Activated B cell treated with CpG ODN at 0.5 μM for 24 hours (primary cell): ENCODE results near the gene ABCG2. TPM values are rescaled to one million over a fixed set of nuclear protein-coding genes. Genes with fewer than 3 reads are reported as not detected.
"Not testable (repeated sequence)": the region's sequence is repeated elsewhere in the genome, so short reads cannot be mapped to it uniquely, and the experiment has no call there.

ENCODE experiments used
- ATAC-seq: fragments of 200-7000 bp; cut with Tn5 transposase; one replicate; pipeline ENCODE4 v1.10.0; 2021; ENCODE audit warnings: low read depth, mild to moderate bottlenecking, moderate library complexity
- CTCF ChIA-PET: fragments of 350-600 bp; sonication (Branson Sonifier 250); formaldehyde crosslinking; loops from one replicate; lab custom pipeline; 2021; ENCODE audit warnings: antibody characterized with exemption; lab: Charles Lee
- POLR2A ChIA-PET: fragments of 350-600 bp; sonication (Branson Sonifier 250); formaldehyde crosslinking; loops from one replicate; lab custom pipeline; 2021; ENCODE audit warnings: antibody characterized with exemption; lab: Charles Lee
- DNase-seq: peaks from one replicate; pipeline ENCODE4 v3.0.0; 2022
- H3K27ac Mint-ChIP-seq: one replicate; pipeline ENCODE4 v1.8.0; 2020; ENCODE audit warnings: mixed read lengths
- H3K27me3 Mint-ChIP-seq: one replicate; pipeline ENCODE4 v1.8.0; 2021; ENCODE audit warnings: mixed read lengths
- H3K36me3 Mint-ChIP-seq: one replicate; pipeline ENCODE4 v1.8.0; 2021; ENCODE audit warnings: low read depth, mixed read lengths
- H3K4me1 Mint-ChIP-seq: one replicate; pipeline ENCODE4 v1.8.0; 2021; ENCODE audit warnings: mixed read lengths
- H3K4me3 Mint-ChIP-seq: one replicate; pipeline ENCODE4 v1.8.0; 2020; ENCODE audit warnings: mild to moderate bottlenecking, mixed read lengths
- H3K9me3 Mint-ChIP-seq: one replicate; pipeline ENCODE4 v1.8.0; 2020; ENCODE audit warnings: mixed read lengths
- CTCF ChIP-seq: fragments of 200-600 bp; IDR thresholded peaks from one replicate; pipeline ENCODE4 v1.8.0; 2022; ENCODE audit warnings: antibody characterized with exemption, mild to moderate bottlenecking
- intact Hi-C: fragments of 100-400 bp; cut with micrococcal nuclease; formaldehyde crosslinking; loops from one replicate; pipeline ENCODE4 v1.15.1; 2024
- total RNA-seq: library from RNA; stranded (reverse); gene quantifications from 2 replicates; pipeline ENCODE4 v1.2.3, GENCODE V29; 2022

The ABCG2 gene
- total RNA-seq, 1 donor from 2014 or later, result 0.13 TPM

GRCh38 chr4:88135356-88135663 lies 23.1 kb downstream of the ABCG2 start:
- POLR2A ChIA-PET, result no interaction called here
- no peak for DNase-seq
- no peak overlapping the region for H3K27ac Mint-ChIP-seq
- TF ChIP-seq CTCF, result no peak
- H3K27me3 Mint-ChIP-seq, result peaks cover 2% of the 10 kb centered on the region
- CTCF ChIA-PET, result no interaction called here
- H3K4me3 Mint-ChIP-seq, result no peak overlapping the region
- intact Hi-C loops, result no loop called here
- H3K9me3 Mint-ChIP-seq, result no peaks in the 10 kb centered on the region
- no peak for ATAC-seq
- H3K36me3 Mint-ChIP-seq, result no peaks in the 10 kb centered on the region
- peaks cover 4% of the 10 kb centered on the region for H3K4me1 Mint-ChIP-seq

GRCh38 chr4:88134536-88135355 lies 23.7 kb downstream of the ABCG2 start:
- intact Hi-C loops, result no loop called here
- Mint-ChIP-seq H3K9me3 (no peaks in the 10 kb centered on the region), H3K36me3 (no peaks in the 10 kb centered on the region), H3K4me3 (no peak overlapping the region), H3K4me1 (peaks cover 4% of the 10 kb centered on the region), H3K27ac (no peak overlapping the region), H3K27me3 (peaks cover 2% of the 10 kb centered on the region)
- ChIA-PET CTCF (no interaction called here), POLR2A (no interaction called here)
- DNase-seq, result no peak
- no peak for TF ChIP-seq CTCF
- ATAC-seq, result no peak

GRCh38 chr4:88134111-88134510 lies 24.3 kb downstream of the ABCG2 start:
- Mint-ChIP-seq H3K4me3 (no peak overlapping the region), H3K27ac (no peak overlapping the region), H3K36me3 (no peaks in the 10 kb centered on the region), H3K9me3 (no peaks in the 10 kb centered on the region), H3K4me1 (peaks cover 4% of the 10 kb centered on the region), H3K27me3 (peaks cover 2% of the 10 kb centered on the region)
- ChIA-PET POLR2A (no interaction called here), CTCF (no interaction called here)
- TF ChIP-seq CTCF, result no peak
- no peak for ATAC-seq
- intact Hi-C loops, result no loop called here
- no peak for DNase-seq

- Mint-ChIP-seq H3K27me3 (peaks cover 2% of the 10 kb centered on the region), H3K36me3 (no peaks in the 10 kb centered on the region), H3K4me3 (no peak overlapping the region), H3K27ac (no peak overlapping the region), H3K4me1 (peaks cover 4% of the 10 kb centered on the region), H3K9me3 (no peaks in the 10 kb centered on the region)
- CTCF ChIA-PET, result no interaction called here
- DNase-seq (no peak), ATAC-seq (no peak)
- intact Hi-C loops, result no loop called here
- no peak for TF ChIP-seq CTCF
- POLR2A ChIA-PET, result no interaction called here
These were observed 27.7 kb downstream of the ABCG2 start for GRCh38 chr4:88130544-88131305.

- no peak for DNase-seq
- ChIA-PET CTCF (interaction anchor here (1.2 kb wide), 1 partner anchor 18 kb away, joined by 3 read pairs; no protein-coding TSS in a partner anchor), POLR2A (no interaction called here)
- H3K4me1 Mint-ChIP-seq, result peaks cover 4% of the 10 kb centered on the region
- H3K27ac Mint-ChIP-seq, result no peak overlapping the region
- no peak overlapping the region for H3K4me3 Mint-ChIP-seq
- no peak for TF ChIP-seq CTCF
- H3K27me3 Mint-ChIP-seq, result peaks cover 2% of the 10 kb centered on the region
- no peaks in the 10 kb centered on the region for H3K36me3 Mint-ChIP-seq
- intact Hi-C loops, result no loop called here
- no peaks in the 10 kb centered on the region for H3K9me3 Mint-ChIP-seq
- ATAC-seq, result no peak
These were observed 28.4 kb downstream of the ABCG2 start for GRCh38 chr4:88130003-88130402.

GRCh38 chr4:88122260-88122659 lies 36.2 kb downstream of the ABCG2 start:
- H3K4me3 Mint-ChIP-seq, DNase-seq, H3K36me3 Mint-ChIP-seq, H3K27ac Mint-ChIP-seq, ATAC-seq, H3K27me3 Mint-ChIP-seq, POLR2A ChIA-PET, H3K4me1 Mint-ChIP-seq, CTCF ChIA-PET, intact Hi-C loops: not testable (repeated sequence)
- H3K9me3 Mint-ChIP-seq, result peaks cover 25% of the 10 kb centered on the region
